ENCODE results near the gene WWP2.
"Not testable (repeated sequence)": the region's sequence is repeated elsewhere in the genome, so short reads cannot be mapped to it uniquely, and the experiment has no call there.

WWP2 gene

DNA sequence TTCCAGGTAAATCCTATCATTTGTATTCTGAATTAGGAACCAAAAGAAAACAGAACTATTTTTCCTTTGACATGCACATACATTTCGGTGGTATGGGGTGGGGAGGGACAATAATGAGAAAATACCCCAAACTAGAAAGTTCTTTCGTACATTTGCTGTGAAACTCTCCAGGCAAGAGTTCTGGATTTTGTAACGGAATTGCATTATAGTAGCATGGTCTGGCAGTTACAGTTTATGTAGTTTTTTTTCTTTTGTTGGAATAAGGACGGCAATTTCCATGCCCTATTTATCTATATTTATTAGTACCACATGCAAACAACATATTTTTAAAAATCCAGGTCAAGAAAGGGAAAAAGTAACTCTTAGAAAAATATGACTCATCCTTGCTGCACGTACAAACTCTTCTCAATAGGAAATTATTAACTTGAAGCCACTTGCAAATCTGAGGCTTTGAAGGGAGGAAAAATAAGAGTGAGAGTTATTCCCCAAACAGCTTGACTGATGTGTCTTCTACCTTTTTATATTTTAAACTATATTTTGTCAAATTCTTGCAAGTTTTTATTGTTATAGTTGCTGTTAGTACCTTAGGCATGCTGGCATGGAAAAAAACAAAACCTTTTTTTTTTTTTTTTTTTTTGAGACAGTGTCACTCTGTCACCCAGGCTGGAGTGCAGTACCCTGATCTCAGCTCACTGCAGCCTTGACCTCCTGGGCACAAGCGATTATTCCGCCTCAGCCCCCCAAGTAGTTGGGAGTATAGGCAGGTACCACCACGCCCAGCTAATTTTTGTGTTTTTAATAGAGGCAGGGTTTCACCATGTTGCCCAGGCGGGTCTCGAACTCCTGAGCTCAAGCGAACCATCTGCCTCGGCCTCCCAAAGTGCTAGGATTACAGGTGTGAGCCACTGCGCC is 69.3 kb downstream of the WWP2 start:
- DNase-seq (ENCODE audit: low spot score): no peak

DNA sequence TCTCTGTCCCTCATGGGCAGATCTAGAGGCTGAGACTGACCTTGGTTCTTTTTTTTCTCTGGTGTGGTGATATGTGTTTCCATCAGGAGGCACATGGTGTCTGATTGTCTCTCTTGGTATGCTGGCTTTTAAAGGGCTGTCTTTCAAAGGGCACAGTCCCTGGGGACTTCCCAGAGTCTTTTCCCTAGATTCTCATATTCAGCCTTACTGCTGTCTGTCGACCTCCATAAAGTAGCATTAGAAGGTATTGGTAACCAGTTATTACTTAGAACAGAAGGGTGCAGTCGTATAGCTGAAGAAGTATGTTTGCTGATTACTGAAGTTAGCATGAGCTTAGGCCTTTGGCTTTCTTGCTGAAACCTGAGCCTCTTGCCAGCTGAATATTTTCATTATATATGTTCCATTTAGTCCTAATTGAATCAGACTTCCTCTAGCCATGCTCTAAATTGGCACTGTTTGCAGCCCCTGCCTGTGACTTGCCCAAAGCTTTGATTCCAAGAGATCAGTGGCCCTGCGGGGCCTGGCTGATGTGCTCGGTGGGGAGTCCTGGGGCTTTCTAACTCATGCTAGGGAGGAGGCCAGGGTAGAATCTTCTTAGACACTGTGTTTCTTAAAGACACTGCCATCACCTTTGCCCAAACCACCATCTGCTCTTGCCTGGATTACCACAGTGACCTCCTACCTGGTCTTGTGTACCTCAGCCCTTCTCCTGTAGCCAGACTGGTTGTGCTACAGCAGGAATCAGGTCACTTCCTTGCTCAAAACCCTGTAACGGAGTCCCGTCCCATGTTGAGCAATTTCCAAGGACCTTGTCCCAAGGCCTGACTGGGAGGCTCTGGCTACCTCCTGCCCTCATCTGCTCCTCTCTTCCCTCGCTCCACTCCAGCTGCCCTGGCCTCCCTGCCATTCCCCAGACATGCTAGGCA is 71.5 kb downstream of the WWP2 start:
- DNase-seq (ENCODE audit: low spot score): no peak

DNA sequence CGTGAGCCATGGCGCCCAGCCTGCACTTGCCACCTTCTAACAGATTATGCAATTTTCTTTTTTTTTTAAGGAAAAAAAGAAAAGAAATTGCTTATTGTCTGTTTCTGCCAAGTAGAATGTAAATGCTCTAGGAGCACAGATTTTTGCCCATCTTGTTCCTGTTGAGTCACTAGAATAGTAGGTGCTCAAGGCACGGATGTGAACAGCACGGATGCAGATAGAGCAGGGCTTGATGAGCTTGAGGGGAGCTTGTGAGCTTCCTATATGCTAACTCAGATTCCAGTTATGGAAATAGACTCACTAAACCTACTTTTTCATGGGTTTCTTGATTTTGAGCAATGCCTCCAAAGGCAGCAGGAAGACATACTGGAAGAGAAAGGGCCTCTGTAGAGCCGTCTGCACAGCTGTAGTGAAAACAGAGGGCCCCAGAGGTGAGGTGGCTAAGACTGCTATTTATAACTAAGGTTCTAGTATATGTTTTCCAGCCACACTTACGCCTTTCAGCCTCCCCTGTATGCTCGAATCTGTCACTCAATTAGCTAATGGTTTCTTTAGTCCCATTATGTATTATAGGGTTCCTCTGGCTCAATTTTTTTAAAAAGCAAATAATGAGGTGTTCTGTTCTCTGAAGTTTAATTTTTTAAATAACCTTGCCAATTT is 72.8 kb downstream of the WWP2 start:
- DNase-seq (ENCODE audit: low spot score): no peak

DNA sequence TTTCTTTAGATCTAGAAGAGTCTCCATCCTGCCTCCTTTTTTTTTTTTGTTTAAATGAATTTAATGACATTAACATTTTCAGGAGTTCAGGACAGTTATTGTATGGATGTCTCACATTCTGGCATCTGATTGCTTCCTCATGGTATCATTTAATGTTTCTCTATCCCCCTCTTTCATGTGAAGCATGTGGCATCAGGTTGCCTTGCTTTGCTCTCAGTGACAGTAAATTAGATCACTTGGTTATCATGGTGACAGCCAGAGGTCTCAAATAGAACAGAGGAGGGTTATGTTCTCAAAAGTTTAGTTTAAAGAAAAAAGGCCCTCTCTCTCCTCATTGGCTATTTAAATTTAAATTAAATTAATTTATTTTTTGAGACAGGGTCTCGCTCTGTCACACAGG is 74.1 kb downstream of the WWP2 start:
- DNase-seq (ENCODE audit: low spot score): no peak

DNA sequence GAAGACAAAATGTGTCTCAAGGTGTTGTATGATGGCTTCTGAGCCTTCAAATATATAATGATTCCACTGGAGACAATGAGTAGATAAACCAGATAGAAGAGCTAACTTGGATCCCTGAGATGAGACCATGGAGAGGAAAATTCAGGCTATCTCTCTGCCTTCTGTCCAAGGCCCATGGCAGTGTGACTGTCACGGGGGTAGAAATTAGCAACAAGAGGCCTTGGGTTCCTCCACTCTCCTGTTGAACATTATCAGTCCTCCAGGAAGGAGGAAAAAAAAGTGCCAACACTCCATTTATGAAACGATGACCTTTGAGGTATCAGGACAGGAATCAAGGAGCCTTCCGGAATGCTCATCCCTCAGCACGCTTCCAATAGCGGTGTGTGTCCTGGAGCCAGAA is 75.2 kb downstream of the WWP2 start:
- DNase-seq (ENCODE audit: low spot score): no peak

DNA sequence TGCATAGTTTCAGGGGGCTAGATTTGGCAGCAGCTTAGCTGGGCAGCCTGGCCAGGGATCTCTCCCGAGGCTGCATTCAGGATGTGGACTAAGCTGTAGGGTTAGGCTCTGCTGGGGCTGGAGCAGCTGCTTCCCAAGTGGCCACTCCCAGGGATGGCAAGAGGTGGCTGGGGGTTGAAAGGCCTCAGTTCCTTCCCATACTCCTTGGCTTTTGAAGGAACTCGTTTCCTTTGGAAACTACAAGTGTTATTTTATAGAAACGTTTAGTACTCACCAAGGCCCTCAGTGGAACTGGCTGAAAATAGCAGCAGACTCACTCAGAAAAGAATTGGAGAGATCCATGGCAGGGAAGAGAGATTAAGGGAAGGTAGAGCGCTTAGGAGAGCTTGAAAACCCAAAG is 76.4 kb downstream of the WWP2 start:
- DNase-seq (ENCODE audit: low spot score): no peak

DNA sequence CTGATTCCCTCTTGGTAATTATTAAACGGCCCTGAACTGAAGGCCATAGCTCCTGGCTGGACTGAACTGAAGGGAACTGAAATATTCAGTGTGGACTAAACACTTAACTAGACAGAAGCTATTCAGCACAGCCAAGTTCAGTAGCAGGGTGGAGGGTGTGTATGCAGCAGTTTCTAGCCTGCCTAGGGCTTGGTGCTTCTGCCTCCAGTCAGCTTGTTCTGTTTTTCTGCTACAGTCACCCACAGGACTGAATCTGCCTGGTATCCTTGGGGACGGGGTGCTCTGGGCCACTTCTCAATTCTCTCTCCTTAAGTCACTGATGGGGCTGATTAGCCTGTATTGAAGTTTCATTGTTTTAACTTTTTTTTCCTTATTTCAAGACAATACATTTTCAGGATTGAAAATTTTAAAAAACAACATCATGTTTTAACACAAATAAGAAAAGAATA is 77.1 kb downstream of the WWP2 start:
- no peak for DNase-seq (ENCODE audit: low spot score)

DNA sequence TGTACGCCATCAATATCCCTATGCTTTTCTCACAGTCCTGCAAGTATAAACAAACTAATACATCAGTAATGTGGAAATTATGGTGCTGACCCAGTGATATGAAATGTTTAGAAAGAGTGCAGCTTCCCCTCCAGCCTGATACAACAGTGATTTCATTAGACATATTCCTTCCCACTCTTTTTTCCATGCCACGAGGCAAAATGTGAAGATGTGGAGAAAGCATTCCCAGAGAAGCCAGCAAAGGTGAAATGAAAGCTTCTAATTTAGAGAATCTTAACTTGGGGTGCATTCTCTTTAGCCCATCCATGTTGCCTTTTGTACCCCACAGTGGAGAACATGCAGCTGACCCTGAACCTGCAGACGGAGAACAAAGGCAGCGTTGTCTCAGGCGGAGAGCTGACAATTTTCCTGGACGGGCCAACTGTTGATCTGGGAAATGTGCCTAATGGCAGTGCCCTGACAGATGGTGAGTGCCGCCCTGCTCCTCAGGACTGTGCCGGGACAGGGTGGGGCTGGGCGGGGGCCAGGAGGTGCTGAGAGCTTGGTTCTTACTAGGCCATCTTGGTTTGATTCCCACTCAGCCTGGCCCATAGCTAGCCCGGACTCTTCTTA is 77.8 kb downstream of the WWP2 start:
- no peak for DNase-seq (ENCODE audit: low spot score)

DNA sequence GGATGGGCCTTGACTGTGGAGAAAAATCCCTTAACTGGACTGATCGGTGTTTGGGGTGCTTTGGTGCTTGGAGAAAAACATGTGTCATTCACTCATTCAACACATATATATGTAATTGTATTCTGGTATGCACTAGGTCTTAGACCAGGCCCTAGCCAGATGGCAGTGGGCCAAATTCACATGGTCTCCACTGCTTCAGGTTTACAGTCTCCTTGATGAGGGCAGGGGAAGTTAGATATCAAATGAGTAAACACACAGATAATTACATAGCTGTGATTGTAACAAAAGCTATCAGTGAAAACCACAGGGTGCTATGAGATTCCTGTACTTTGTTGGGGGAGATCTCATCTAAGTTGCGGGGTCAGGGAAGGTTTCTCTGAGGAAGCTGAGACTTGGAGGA is 78.8 kb downstream of the WWP2 start:
- no peak for DNase-seq (ENCODE audit: low spot score)

DNA sequence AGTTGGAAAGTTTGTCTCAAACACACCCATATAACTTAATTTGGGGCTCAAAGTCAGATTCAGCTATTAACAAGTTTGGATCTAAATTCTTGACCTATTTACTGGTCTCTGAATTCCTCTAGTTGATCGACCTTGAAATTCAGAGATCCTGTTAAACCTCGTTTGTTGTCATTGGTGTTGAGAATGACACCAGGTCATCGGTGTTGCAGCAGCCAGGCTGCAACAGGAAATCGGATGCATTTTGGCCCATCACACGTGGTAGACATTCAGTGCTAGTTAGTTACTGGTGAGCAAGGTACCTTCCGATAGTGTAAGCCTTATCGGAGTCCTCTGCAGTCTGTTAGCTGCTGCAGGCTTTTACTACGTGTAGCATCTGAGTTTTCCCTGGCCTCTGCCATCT is 82.3 kb downstream of the WWP2 start:
- DNase-seq (ENCODE audit: low spot score): no peak

DNA sequence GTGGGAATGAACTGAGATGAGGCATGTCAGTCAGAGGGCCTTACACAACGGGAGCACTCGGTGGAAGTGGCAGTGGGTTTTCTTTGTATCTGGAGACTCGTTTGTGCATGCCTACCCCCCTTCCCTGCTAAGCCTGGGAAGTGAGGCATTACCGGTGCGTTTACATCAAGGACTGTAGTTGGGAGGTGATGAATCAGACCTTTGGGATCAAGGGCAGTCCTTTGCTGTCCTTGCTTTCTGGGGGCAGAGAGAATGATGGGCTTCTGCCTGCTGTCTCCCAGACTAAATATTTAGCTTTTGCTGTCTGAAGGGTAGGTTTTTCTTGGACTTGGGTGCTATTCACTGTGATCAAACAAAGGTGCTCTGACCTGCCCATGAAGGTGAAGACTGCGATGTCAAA is 83.0 kb downstream of the WWP2 start:
- DNase-seq (ENCODE audit: low spot score): no peak

DNA sequence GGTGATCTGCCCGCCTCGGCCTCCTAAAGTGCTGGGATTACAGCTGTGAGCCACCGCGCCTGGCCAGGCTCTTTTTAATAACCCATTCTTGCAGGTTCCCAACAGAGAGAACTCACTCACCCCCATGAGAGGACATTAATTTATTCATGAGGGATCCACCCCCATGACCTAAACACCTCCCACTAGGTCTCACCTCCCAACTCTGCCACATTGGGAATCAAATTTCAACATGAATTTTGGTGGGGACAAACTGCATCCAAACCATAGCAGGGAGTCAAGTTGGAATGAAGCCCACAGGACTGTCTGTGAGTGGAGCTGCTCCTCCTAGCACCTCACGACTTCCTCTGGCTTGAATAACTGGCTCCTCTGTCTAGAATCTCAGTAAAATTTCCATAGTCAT is 85.5 kb downstream of the WWP2 start:
- DNase-seq (ENCODE audit: low spot score): no peak

DNA sequence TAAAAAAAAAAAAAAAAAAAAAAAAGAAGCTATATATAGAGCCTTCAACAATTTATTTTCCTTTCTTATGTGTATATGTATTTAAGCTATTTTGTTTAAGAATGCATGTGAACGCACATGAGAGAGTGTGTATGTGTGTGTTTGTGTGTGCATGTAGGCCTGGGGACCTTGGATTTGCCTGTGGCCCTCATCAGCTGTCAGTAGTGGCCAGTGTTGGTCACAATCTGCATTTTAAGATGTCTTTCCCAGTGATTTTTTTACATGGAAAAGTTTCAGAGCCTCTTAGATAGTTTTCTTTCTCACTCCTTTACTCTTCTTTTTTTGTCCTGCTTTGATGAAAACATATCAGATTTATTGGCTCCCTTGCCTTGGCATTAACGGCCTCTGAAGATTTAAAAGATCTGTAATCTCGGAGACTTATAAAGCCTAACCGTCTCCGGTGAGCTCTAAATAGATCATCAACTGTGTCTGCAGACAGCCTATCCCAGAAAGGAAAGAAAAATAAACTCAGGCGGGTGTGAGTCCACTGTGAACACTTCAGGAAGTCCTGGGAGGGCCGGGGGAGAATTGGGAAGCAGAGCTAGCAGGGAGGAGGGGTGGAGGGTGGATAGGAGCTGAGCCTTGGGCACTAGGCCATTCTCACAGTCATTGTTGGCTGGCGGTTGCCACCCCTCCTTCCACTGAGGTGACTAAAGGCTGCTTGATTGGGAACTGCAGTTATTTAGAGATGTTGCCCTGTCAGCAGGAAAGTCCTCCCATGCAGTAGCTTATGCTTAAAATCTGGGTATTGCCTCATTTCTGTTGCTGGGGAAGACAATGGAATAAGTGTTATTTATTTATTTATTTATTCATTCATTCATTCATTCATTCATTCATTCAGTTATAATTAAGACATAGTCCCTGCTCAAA is 86.8 kb downstream of the WWP2 start:
- peak; percentile 24 for DNase-seq (ENCODE audit: low spot score)

DNA sequence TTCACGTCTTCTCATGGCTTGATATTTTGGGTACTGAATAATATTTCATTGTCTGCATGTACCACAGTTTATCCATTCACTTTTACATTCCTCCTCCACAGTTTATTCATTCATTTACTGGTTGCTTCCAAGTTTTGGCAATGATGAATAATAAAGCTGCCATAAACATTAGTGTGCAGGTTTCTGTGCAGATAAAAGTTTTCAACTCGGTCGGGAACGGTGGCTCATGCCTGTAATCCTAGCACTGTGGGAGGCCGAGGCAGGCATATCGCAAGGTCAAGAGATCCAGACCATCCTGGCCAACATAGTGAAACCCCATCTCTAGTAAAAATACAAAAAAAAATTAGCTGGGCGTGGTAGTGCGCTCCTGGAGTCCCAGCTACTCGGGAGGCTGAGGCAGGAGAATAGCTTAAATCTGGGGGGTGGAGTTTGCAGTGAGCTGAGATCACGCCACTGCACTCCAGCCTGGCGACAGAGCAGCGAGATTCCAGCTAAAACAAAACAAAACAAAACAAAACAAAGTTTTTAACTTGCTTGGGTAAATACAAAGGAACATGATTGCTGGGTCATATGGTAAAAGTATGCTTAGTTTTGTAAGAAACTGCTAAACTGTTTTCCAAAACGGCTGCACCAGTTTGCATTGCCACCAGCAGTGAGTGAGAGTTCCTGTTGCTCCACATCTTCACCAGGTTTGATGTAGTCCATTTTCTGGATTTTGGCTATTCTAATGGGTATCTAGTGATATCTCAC is 89.5 kb downstream of the WWP2 start:
- no peak for DNase-seq (ENCODE audit: low spot score)

DNA sequence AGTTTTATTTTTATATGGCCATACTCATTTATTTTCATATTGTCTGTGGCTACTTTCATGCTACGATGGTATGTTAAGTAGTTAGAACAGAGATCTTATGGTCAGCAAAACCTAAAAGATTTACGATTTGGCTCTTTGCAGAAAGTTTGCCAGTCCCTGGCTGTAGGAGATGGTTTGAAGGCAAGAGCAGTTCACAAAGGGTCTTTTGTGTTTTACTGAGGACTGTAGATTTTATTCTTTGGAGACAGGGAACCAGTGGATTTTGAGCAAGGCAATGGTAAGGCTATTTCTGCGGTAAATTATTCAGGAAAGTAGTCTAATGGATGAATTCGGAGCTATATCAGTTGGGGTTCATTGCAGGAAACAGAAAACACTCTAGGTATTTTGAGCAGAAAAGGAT is 90.7 kb downstream of the WWP2 start:
- DNase-seq (ENCODE audit: low spot score): no peak

DNA sequence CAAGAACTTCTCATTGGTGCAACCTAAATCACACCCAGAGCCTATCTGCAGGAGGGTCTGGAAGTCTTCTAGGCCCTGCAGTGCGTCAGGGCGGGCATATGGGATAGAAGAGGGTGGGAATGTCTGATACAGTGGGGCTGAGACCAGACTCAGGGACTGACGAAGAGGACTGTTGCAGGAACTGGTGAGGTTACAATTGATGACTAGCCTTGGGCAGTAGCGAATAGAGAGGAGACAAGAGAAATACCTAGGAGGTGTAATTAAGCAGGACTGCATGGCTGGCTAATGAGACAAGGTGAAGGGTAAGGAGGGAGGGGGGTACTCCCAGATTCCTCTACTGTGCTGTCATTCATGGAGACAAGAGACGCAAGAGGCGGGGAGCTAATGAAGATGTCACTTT is 91.3 kb downstream of the WWP2 start:
- DNase-seq (ENCODE audit: low spot score): no peak

DNA sequence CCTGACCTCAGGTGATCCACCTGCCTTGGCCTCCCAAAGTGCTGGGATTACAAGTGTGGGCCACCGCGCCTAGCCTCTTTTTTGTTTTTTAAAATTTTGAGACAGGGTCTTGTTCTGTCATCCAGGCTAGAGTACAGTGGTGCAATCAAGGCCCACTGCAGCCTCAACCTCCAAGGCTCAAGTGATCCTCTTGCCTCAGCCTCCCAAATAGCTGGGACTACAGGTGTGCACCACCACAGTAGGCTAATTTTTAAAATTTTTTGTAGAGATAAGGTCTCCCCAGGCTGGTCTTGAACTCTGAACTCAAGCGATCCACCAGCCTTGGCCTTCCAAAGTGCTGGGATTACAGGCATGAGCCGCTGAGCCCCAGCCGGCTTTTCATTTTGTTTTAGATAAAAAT is 92.6 kb downstream of the WWP2 start:
- DNase-seq (ENCODE audit: low spot score): not testable (repeated sequence)

DNA sequence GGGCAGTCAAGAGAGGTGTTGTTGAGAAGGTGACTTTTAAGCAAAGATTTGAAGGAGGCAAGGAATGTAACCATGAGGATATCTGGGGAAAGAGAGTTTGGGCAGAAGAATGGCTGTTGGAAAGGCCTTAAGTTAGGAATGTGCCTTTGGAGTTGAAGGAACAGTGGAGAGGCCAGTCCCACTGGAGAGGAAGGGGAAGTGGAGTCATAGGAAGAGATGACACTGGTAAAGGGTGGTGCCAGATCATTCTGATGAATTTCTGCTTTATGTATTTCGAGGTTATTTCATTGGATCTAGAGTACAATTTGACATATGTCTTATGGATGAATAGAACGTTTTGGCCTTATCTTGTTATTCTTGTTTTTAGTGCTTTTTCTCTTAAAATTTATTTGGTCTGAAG is 93.5 kb downstream of the WWP2 start:
- no peak for DNase-seq (ENCODE audit: low spot score)

DNA sequence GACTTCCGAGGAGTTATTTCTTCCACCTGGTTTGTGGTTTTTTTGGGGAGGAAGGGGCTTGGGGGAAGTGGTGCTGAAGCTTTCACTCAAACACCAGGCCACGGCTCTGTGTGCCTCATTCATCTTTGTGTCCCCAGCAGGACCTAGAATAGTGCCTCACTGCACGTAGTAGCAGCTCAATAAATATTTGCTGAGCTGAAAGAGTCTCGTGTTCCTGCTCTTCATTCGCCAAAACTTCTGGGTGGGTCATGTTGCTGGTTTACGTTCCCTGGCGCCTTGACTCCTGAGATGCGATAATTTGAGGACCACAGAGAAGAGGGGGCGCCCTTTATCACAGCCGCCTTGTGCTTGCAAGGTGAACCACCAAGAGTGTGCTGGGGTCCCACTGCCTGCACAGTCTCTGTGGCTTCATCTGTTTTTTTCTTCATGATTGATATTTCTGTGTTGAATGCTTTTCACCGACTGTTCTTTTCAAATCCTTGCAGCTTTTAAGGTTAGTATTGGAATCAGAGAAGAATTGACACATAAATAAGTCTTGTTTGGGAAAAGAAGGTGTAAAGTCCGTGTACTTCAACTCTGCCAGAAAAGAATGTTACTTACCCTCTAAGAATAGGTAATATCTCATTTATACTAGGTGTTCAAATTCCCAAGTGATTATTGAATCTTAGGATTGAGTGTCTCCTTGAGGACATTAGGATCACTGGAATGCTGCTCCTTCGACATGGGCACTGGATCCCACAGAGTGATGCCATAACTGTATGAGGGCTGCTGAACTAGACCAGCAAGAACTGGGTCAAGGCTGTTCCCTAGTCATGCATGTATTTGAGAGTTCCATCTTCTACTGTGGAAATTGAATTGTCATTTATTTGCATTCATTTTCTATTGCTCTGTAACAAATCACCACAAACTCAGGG is 96.3 kb downstream of the WWP2 start:
- DNase-seq (ENCODE audit: low spot score): no peak
